Smooth muscle cell of the pulmonary artery (primary cell): ENCODE data around the gene AKR1C8. TPM values are rescaled to one million over a fixed set of nuclear protein-coding genes. Genes with fewer than 3 reads are reported as not detected.

ENCODE experiments used
- total RNA-seq: library from RNA; depleted of rRNA; stranded (reverse); fragments of >200 nt; gene quantifications from 2 replicates; pipeline ENCODE4 v1.2.3, GENCODE V29; 2014

The AKR1C8 gene
- total RNA-seq, result not detected in 2 replicates

DNA sequence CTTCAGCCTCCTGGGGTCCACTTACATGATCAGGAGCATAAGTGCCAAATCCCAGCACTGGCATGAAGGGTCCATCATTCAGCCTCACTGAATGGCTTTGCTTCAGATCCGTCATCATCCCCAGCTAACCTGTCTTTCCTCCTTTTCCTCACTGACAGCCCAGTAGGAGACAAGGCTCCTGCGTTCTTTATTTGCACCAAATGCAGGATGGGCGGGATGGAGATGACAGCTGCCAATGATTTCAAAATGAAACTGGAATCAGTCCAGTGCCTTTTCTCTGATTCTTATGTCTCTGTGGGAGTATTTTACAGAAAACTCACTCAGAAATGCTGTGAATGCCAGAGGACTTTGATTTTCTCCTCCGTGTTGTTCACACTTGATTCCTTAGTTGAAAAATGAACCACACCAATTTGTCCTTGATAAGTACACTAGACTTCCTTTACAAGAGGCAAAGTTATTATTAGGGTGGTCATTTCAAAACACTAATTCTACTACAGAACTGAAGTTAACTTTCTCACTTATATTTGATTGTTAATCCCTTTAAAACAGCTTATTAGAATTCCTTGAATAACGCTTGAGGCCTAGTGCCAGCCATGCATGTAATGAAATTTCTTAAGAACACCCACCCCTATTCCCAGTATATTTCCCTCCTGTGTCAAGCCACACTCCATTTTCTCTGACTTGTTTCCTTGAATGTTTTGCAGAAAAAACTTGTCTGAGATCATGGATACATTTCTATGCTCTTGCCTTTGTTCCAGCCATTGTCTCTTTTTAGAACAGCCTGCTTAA, at the start of gene AKR1C8:
AKR1C8 (minus strand) TSS at position 164 of the 789 bp plus-strand sequence; CDS start at position 118, 46 bp downstream.

DNA sequence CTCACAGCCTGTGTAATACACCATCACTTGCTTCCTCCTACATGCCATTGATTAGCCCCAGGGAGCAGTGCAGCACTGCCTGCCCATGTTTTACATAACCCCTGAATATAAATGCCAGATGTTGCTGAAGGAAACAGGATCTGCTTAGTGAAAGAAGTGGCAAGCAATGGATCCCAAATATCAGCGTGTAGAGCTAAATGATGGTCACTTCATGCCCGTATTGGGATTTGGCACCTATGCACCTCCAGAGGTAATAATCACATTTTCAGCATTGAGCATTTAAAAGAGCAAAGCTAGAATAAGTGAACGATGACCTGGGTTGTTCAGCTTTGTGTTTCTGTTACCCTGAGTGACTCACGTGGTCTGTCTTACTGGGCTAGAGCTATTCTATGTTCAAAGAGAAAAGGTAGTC, 11.8 kb upstream of the AKR1C8 start, which contains the start of gene AKR1C4:
AKR1C4 (plus strand) TSS at position 136 of the 412 bp plus-strand sequence; CDS start at position 167, 31 bp downstream.

Other genes starting within 250 kb of the AKR1C8 start
- gene AKR1C1, start 221.7 kb downstream of the AKR1C8 start, total RNA-seq, result 79.3 and 99.2 TPM in 2 replicates
- gene AKR1C2, start 181.3 kb downstream of the AKR1C8 start, total RNA-seq, result 8.2 and 14.9 TPM in 2 replicates
- gene AKR1C3, start 90.7 kb downstream of the AKR1C8 start, total RNA-seq, result 42.8 and 74.1 TPM in 2 replicates
- gene AKR1C4, start 11.7 kb upstream of the AKR1C8 start, total RNA-seq, result not detected in 2 replicates
- gene UCN3, start 179.8 kb upstream of the AKR1C8 start, total RNA-seq, result not detected in 2 replicates
- gene TUBAL3, start 219.7 kb upstream of the AKR1C8 start, total RNA-seq, result not detected in 2 replicates
- 21.6 and 21.9 TPM in 2 replicates for gene NET1, start 227.4 kb upstream of the AKR1C8 start, total RNA-seq